Tibial artery (tissue), 4 donors: ENCODE results near the gene SLC9A5.

Source experiments
- DNase-seq, 2 donors: peaks; one replicate each; pipeline ENCODE4 v3.0.0-alpha.2; 2019
- H3K27ac ChIP-seq, 2 donors: fragments of 200-600 bp; sonication (generic) in 1 of 2; 1 replicate in 1 of 2; 2 replicates in 1 of 2; pipeline ENCODE4 v1.5.1; 2018 to 2019; ENCODE audit warnings: mild to moderate bottlenecking in 1 of 2
- H3K27me3 ChIP-seq, 2 donors: fragments of 200-600 bp; sonication (generic) in 1 of 2; one replicate each; pipeline versions ENCODE4 v1.5.1 to v1.6.0; 2016 to 2019
- H3K36me3 ChIP-seq, 3 donors: fragments of 200-600 bp; sonication (generic) in 2 of 3; one replicate each; pipeline ENCODE4 v1.5.1; 2016 to 2019; ENCODE audit warnings: mild to moderate bottlenecking in 2 of 3
- H3K4me1 ChIP-seq, 4 donors: fragments of 200-600 bp; sonication (generic) in 2 of 4; 1 replicate in 3 of 4; 2 replicates in 1 of 4; pipeline ENCODE4 v1.5.1; 2016 to 2019
- H3K4me3 ChIP-seq, 2 donors: fragments of 200-600 bp; sonication (generic) in 1 of 2; 1 replicate in 1 of 2; 2 replicates in 1 of 2; pipeline ENCODE4 v1.5.1; 2018 to 2019; ENCODE audit warnings: mild to moderate bottlenecking in 2 of 2
- H3K9me3 ChIP-seq, 3 donors: fragments of 200-600 bp; sonication (generic) in 1 of 3; one replicate each; pipeline ENCODE4 v1.5.1; 2016 to 2019
- CTCF ChIP-seq, 2 experiments: fragments of 200-600 bp in 1 of 2; fragments of 450-650 bp in 1 of 2; IDR thresholded peaks; one replicate each; pipeline ENCODE4 v1.5.1; 2017 to 2019; ENCODE audit warnings: antibody characterized with exemption in 2 of 2, mild to moderate bottlenecking in 1 of 2, moderate library complexity in 1 of 2
- intact Hi-C: fragments of 100-400 bp; cut with DNase I; formaldehyde crosslinking; loops from one replicate; pipeline ENCODE4 v1.15.0; 2023; ENCODE audit warnings: low total_unique reads

SLC9A5 gene

GRCh38 chr16:67258161-67258835 lies 9.5 kb downstream of the SLC9A5 start:
- Histone ChIP-seq H3K9me3 (no peaks in the 10 kb centered on the region), H3K27me3 (peaks cover 0 to 31% of the 10 kb centered on the region in 2 donors), H3K4me1 (no peaks in the 10 kb centered on the region), H3K4me3 (no peak overlapping the region), H3K27ac (no peak overlapping the region), H3K36me3 (no peaks in the 10 kb centered on the region)
- DNase-seq, result peak in 1 of 2 donors; percentile 13
- no peak for TF ChIP-seq CTCF (IDR thresholded peaks at IDR 0.05)
- intact Hi-C loops, result no loop called here

GRCh38 chr16:67259705-67260104 lies 10.9 kb downstream of the SLC9A5 start:
- Histone ChIP-seq H3K36me3 (no peaks in the 10 kb centered on the region), H3K27ac (no peak overlapping the region), H3K4me3 (no peak overlapping the region), H3K27me3 (peaks cover 0 to 31% of the 10 kb centered on the region in 2 donors), H3K4me1 (no peaks in the 10 kb centered on the region), H3K9me3 (no peaks in the 10 kb centered on the region)
- intact Hi-C loops, result no loop called here
- no peak for TF ChIP-seq CTCF (IDR thresholded peaks at IDR 0.05)
- peak in 1 of 2 donors; percentile 7 for DNase-seq

- Histone ChIP-seq H3K27me3 (peaks cover 0 to 23% of the 10 kb centered on the region in 2 donors), H3K4me3 (no peak overlapping the region), H3K27ac (no peak overlapping the region), H3K36me3 (no peaks in the 10 kb centered on the region), H3K4me1 (no peaks in the 10 kb centered on the region), H3K9me3 (no peaks in the 10 kb centered on the region)
- peak in 1 of 2 donors; percentile 23 for DNase-seq
- no peak for TF ChIP-seq CTCF (IDR thresholded peaks at IDR 0.05)
- intact Hi-C loops, result no loop called here
Measured at GRCh38 chr16:67260426-67261063, 11.8 kb downstream of the SLC9A5 start.

GRCh38 chr16:67263201-67263600 lies 14.4 kb downstream of the SLC9A5 start:
- TF ChIP-seq CTCF (IDR thresholded peaks at IDR 0.05), result no peak
- intact Hi-C loops, result no loop called here
- no peaks in the 10 kb centered on the region for H3K9me3 ChIP-seq

GRCh38 chr16:67264277-67264676 lies 15.5 kb downstream of the SLC9A5 start:
- TF ChIP-seq CTCF (IDR thresholded peaks at IDR 0.05), result no peak
- Histone ChIP-seq H3K4me3 (no peak overlapping the region), H3K9me3 (no peaks in the 10 kb centered on the region), H3K27me3 (peaks cover 0 to 14% of the 10 kb centered on the region in 2 donors), H3K27ac (no peak overlapping the region), H3K36me3 (no peaks in the 10 kb centered on the region), H3K4me1 (no peaks in the 10 kb centered on the region)
- peak in 1 of 2 donors; percentile 15 for DNase-seq
- intact Hi-C loops, result no loop called here

More at GRCh38 chr16:67263201-67263600, 14.4 kb downstream of the SLC9A5 start:
- no peaks in the 10 kb centered on the region for H3K4me1 ChIP-seq
- peak in 1 of 2 donors; percentile 9 for DNase-seq
- no peaks in the 10 kb centered on the region for H3K36me3 ChIP-seq
- no peak overlapping the region for H3K4me3 ChIP-seq
- H3K27me3 ChIP-seq, result peaks cover 0 to 14% of the 10 kb centered on the region in 2 donors
- no peak overlapping the region for H3K27ac ChIP-seq
